DND-41 (cell line): ENCODE measurements around the gene MED28.

Experiments
- EZH2 ChIP-seq: IDR thresholded peaks from 3 replicates; pipeline ENCODE4 v1.6.1; 2012; ENCODE audit warnings: borderline replicate concordance, low read depth, mild to moderate bottlenecking, moderate library complexity, low read length, inconsistent platforms; ENCODE audit not compliant: severe bottlenecking
- TF ChIP-seq, protein P1 (sequence below): IDR thresholded peaks from 2 replicates; pipeline ENCODE4 v1.5.1; 2012; ENCODE audit warnings: borderline replicate concordance, low read length, moderate library complexity, mild to moderate bottlenecking; ENCODE audit not compliant: poor library complexity, severe bottlenecking; ENCODE audit errors: extremely low read depth

DNA sequence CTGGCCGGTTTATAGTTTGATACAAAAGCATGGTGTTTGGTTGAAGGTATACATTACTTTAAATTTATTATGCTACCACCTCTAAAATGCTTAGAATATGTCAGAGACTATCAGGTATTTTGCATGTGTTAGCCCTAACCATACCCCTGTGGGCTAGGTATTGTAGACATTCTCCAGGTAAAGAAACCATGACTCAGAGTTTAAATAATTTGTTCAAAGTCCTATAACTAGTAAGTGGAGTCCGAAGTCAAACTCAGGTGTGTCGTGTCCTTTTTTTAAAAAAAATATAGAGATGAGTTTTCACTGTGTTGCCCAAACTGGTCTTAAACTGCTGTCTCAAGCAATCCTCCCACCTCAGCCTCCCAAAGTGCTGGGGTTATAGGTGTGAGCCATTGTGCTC, 25.1 kb upstream of the MED28 start:
- TF ChIP-seq, protein P1, sequence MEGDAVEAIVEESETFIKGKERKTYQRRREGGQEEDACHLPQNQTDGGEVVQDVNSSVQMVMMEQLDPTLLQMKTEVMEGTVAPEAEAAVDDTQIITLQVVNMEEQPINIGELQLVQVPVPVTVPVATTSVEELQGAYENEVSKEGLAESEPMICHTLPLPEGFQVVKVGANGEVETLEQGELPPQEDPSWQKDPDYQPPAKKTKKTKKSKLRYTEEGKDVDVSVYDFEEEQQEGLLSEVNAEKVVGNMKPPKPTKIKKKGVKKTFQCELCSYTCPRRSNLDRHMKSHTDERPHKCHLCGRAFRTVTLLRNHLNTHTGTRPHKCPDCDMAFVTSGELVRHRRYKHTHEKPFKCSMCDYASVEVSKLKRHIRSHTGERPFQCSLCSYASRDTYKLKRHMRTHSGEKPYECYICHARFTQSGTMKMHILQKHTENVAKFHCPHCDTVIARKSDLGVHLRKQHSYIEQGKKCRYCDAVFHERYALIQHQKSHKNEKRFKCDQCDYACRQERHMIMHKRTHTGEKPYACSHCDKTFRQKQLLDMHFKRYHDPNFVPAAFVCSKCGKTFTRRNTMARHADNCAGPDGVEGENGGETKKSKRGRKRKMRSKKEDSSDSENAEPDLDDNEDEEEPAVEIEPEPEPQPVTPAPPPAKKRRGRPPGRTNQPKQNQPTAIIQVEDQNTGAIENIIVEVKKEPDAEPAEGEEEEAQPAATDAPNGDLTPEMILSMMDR = no peak
- no peak for TF ChIP-seq EZH2
